Activated CD4-positive, alpha-beta T cell treated with anti-CD3 and anti-CD28 coated beads for 4 hours (primary cell): Measurements from ENCODE around the gene SEH1L.
"Not testable (repeated sequence)": the region's sequence is repeated elsewhere in the genome, so short reads cannot be mapped to it uniquely, and the experiment has no call there.

Source experiments
- DNase-seq, 2 donors: peaks; one replicate each; pipeline ENCODE4 v3.0.0-alpha.2; 2020

Gene SEH1L

GRCh38 chr18:12944709-12945108 lies 3.1 kb upstream of the SEH1L start:
- DNase-seq: no peak

- DNase-seq: no peak
Observed at GRCh38 chr18:12946549-12947284, 1.1 kb upstream of the SEH1L start.

GRCh38 chr18:12948050-12948804 lies 416 bp downstream of the SEH1L start:
- peak; percentile 98 to 100 for DNase-seq

- DNase-seq: no peak
Observed at GRCh38 chr18:12958478-12958877, 10.7 kb downstream of the SEH1L start.

GRCh38 chr18:12960395-12960794 lies 12.6 kb downstream of the SEH1L start:
- no peak for DNase-seq

- no peak for DNase-seq
Observed at GRCh38 chr18:12960853-12961397, 13.1 kb downstream of the SEH1L start.

GRCh38 chr18:12963069-12963468 lies 15.3 kb downstream of the SEH1L start:
- DNase-seq: no peak

- DNase-seq: no peak
Observed at GRCh38 chr18:12968115-12968514, 20.3 kb downstream of the SEH1L start.

- no peak for DNase-seq
Observed at GRCh38 chr18:12968619-12969018, 20.8 kb downstream of the SEH1L start.

GRCh38 chr18:12973562-12974213 lies 25.9 kb downstream of the SEH1L start:
- peak; percentile 19 to 22 for DNase-seq

- DNase-seq: no peak
Observed at GRCh38 chr18:12975488-12975887, 27.7 kb downstream of the SEH1L start.

GRCh38 chr18:12976305-12976704 lies 28.5 kb downstream of the SEH1L start:
- DNase-seq: no peak

GRCh38 chr18:12980065-12980464 lies 32.3 kb downstream of the SEH1L start:
- DNase-seq: not testable (repeated sequence)

- no peak for DNase-seq
Observed at GRCh38 chr18:12989397-12990122, 41.7 kb downstream of the SEH1L start.

- peak; percentile 30 to 47 for DNase-seq
Observed at GRCh38 chr18:12990123-12990475, 42.3 kb downstream of the SEH1L start.

- DNase-seq: no peak
Observed at GRCh38 chr18:12990641-12990966, 42.8 kb downstream of the SEH1L start.

- DNase-seq: peak; percentile 96 to 97
Observed at GRCh38 chr18:12990967-12991820, 43.4 kb downstream of the SEH1L start, which contains the start of gene CEP192. TSS of gene CEP192 (plus strand) at chr18:12991362. CDS start at chr18:12999425, 8,063 bp downstream.

GRCh38 chr18:12991821-12992179 lies 44.0 kb downstream of the SEH1L start:
- DNase-seq: no peak

- DNase-seq: no peak
Observed at GRCh38 chr18:12993439-12993838, 45.6 kb downstream of the SEH1L start.

- no peak for DNase-seq
Observed at GRCh38 chr18:12995424-12995823, 47.6 kb downstream of the SEH1L start.

- DNase-seq: no peak
Observed at GRCh38 chr18:12995952-12996477, 48.2 kb downstream of the SEH1L start.
